ENCODE data around the gene IFFO2. TPM values are rescaled to one million over a fixed set of nuclear protein-coding genes. Genes with fewer than 3 reads are reported as not detected.
A peak's percentile ranks its signal among the peaks of the same experiment; 100 is the strongest.

Gene IFFO2
- total and polyA plus RNA-seq, 2 of the 13 experiments (the other 11 are each of a cell fraction or from before 2014, with no cell fraction given), result 7.3 to 16.7 TPM

GRCh38 chr1:18948913-18949685 is 7.4 kb downstream of the IFFO2 start (continued):
- TF ChIP-seq, protein P1, sequence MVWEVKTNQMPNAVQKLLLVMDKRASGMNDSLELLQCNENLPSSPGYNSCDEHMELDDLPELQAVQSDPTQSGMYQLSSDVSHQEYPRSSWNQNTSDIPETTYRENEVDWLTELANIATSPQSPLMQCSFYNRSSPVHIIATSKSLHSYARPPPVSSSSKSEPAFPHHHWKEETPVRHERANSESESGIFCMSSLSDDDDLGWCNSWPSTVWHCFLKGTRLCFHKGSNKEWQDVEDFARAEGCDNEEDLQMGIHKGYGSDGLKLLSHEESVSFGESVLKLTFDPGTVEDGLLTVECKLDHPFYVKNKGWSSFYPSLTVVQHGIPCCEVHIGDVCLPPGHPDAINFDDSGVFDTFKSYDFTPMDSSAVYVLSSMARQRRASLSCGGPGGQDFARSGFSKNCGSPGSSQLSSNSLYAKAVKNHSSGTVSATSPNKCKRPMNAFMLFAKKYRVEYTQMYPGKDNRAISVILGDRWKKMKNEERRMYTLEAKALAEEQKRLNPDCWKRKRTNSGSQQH (CRISPR knock-in tag; IDR thresholded peaks at IDR 0.05; ENCODE audit: low read depth), result no peak
- TF ChIP-seq CREBL2 (CRISPR knock-in tag; IDR thresholded peaks at IDR 0.05; ENCODE audit: borderline replicate concordance) (no peak), ZFY (CRISPR knock-in tag; IDR thresholded peaks at IDR 0.05) (peak; percentile 98), SCMH1 (CRISPR knock-in tag; IDR thresholded peaks at IDR 0.05; ENCODE audit: borderline replicate concordance) (no peak), ZKSCAN8 (CRISPR knock-in tag; IDR thresholded peaks at IDR 0.05; ENCODE audit: borderline replicate concordance) (0 out of 2 replicates have a peak, but pooled peaks have one; percentile 24), ZNF781 (CRISPR knock-in tag; IDR thresholded peaks at IDR 0.05; ENCODE audit: borderline replicate concordance, not compliant biosample characterization) (no peak), TSC22D2 (CRISPR knock-in tag; IDR thresholded peaks at IDR 0.05; ENCODE audit: borderline replicate concordance) (no peak), ZNF615 (CRISPR knock-in tag; IDR thresholded peaks at IDR 0.05; ENCODE audit: borderline replicate concordance) (no peak), ZNF274 (CRISPR knock-in tag; IDR thresholded peaks at IDR 0.05) (peak; percentile 85; the same call in 1 of the 2 replicates), KDM6A (CRISPR knock-in tag; IDR thresholded peaks at IDR 0.05; ENCODE audit: low read depth) (peak; percentile 97), ZNF3 (CRISPR knock-in tag; IDR thresholded peaks at IDR 0.05) (0 out of 2 replicates have a peak, but pooled peaks have one; percentile 28), ZNF501 (CRISPR knock-in tag; IDR thresholded peaks at IDR 0.05) (peak; percentile 96), FUBP1 (CRISPR knock-in tag; IDR thresholded peaks at IDR 0.05; ENCODE audit: borderline replicate concordance) (no peak), HMG20A (CRISPR knock-in tag; IDR thresholded peaks at IDR 0.05; ENCODE audit: borderline replicate concordance) (no peak), ZSCAN22 (CRISPR knock-in tag; IDR thresholded peaks at IDR 0.05) (peak; percentile 25; the same call in 1 of the 2 replicates), ZNF703 (CRISPR knock-in tag; IDR thresholded peaks at IDR 0.05; ENCODE audit: borderline replicate concordance) (peak; percentile 97; the same call in 1 of the 2 replicates), MXI1 (IDR thresholded peaks at IDR 0.05; ENCODE audit: borderline replicate concordance, low read depth, low read length) (peak; percentile 78; the same call in 1 of the 3 replicates), ZFX (CRISPR knock-in tag; IDR thresholded peaks at IDR 0.05; ENCODE audit: low read depth) (peak; percentile 99), SAP130 (CRISPR knock-in tag; IDR thresholded peaks at IDR 0.05; ENCODE audit: low read depth) (peak; percentile 85), ZNF772 (CRISPR knock-in tag; IDR thresholded peaks at IDR 0.05) (peak; percentile 97)
- TF ChIP-seq, protein P2, sequence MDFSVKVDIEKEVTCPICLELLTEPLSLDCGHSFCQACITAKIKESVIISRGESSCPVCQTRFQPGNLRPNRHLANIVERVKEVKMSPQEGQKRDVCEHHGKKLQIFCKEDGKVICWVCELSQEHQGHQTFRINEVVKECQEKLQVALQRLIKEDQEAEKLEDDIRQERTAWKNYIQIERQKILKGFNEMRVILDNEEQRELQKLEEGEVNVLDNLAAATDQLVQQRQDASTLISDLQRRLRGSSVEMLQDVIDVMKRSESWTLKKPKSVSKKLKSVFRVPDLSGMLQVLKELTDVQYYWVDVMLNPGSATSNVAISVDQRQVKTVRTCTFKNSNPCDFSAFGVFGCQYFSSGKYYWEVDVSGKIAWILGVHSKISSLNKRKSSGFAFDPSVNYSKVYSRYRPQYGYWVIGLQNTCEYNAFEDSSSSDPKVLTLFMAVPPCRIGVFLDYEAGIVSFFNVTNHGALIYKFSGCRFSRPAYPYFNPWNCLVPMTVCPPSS (IDR thresholded peaks at IDR 0.05), result no peak
- TF ChIP-seq, protein P3, sequence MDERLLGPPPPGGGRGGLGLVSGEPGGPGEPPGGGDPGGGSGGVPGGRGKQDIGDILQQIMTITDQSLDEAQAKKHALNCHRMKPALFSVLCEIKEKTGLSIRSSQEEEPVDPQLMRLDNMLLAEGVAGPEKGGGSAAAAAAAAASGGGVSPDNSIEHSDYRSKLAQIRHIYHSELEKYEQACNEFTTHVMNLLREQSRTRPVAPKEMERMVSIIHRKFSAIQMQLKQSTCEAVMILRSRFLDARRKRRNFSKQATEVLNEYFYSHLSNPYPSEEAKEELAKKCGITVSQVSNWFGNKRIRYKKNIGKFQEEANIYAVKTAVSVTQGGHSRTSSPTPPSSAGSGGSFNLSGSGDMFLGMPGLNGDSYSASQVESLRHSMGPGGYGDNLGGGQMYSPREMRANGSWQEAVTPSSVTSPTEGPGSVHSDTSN (CRISPR knock-in tag; IDR thresholded peaks at IDR 0.05), result no peak
